IMR-90 (cell line): Measurements from ENCODE around the gene TSSK3.

Source experiments
- BHLHE40 ChIP-seq: fragments of 150-350 bp; IDR thresholded peaks from 2 replicates; pipeline ENCODE4 v1.6.1; 2016; ENCODE audit warnings: mild to moderate bottlenecking, low read depth, low read length
- TF ChIP-seq, protein P1 (sequence below): conservative IDR thresholded peaks from 2 replicates; pipeline ENCODE4 v1.5.1; 2012; ENCODE audit warnings: mild to moderate bottlenecking, low read depth, low read length, improper control_type of control experiment

DNA sequence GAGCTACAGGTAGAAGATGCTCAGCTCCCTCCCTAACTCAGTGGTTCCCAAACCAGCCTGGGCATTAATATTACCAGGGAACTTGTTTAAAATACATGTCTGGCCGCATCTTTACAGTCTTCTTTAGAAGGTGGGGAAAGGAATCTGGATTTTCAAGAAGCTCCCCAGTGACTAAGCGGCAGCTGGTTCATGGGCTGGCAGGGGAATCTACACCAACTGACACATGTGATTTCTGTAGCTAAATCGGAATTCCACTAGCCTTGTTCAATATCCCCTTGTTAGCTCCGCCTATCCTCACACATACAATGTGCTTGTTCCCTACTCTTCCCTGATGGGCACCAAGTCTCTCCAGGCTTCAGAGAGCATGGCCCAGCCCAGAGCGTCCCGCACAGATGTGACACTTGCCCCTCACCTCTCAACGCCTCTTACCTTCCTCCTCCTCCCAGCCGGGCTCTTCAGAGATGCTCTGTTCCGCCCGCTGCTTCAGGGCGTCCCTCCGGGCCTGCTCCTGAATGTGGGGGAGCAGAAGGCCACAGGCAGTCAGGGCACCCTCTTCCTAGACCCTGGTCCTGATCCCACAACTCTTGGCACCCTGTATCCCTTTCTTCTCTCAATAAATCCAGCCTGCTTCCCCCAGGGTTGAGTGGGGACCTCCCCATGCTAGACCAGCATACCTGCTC is 15.3 kb downstream of the TSSK3 start:
- no peak for TF ChIP-seq BHLHE40
- TF ChIP-seq, protein P1, sequence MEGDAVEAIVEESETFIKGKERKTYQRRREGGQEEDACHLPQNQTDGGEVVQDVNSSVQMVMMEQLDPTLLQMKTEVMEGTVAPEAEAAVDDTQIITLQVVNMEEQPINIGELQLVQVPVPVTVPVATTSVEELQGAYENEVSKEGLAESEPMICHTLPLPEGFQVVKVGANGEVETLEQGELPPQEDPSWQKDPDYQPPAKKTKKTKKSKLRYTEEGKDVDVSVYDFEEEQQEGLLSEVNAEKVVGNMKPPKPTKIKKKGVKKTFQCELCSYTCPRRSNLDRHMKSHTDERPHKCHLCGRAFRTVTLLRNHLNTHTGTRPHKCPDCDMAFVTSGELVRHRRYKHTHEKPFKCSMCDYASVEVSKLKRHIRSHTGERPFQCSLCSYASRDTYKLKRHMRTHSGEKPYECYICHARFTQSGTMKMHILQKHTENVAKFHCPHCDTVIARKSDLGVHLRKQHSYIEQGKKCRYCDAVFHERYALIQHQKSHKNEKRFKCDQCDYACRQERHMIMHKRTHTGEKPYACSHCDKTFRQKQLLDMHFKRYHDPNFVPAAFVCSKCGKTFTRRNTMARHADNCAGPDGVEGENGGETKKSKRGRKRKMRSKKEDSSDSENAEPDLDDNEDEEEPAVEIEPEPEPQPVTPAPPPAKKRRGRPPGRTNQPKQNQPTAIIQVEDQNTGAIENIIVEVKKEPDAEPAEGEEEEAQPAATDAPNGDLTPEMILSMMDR: no peak
